NCI-H460 (cell line): ENCODE results near the gene AHRR. TPM values are rescaled to one million over a fixed set of nuclear protein-coding genes. Genes with fewer than 3 reads are reported as not detected.

ENCODE experiments used
- DNase-seq: peaks from one replicate; pipeline ENCODE4 v3.0.0-alpha.2; 2016; ENCODE audit warnings: low read depth; ENCODE audit errors: extremely low read depth
- total RNA-seq: library from RNA; depleted of rRNA; stranded (reverse); fragments of >200 nt; shearing (Covaris generic); gene quantifications from 2 replicates; pipeline ENCODE4 v1.2.3, GENCODE V29; 2014

AHRR gene
- total RNA-seq, 1 experiment from 2014 or later: 3.7 TPM

- DNase-seq: no peak
These were observed 102.2 kb downstream of the AHRR start for GRCh38 chr5:423626-424261.

GRCh38 chr5:424301-425110 is 103.0 kb downstream of the AHRR start:
- DNase-seq: no peak

GRCh38 chr5:425714-426113 is 104.2 kb downstream of the AHRR start:
- peak; percentile 40 for DNase-seq

- no peak for DNase-seq
These were observed 105.0 kb downstream of the AHRR start for GRCh38 chr5:426392-426976.

- no peak for DNase-seq
These were observed 106.0 kb downstream of the AHRR start for GRCh38 chr5:427415-428087.

- no peak for DNase-seq
These were observed 106.7 kb downstream of the AHRR start for GRCh38 chr5:428219-428618.

GRCh38 chr5:428754-429452 is 107.4 kb downstream of the AHRR start:
- no peak for DNase-seq

- no peak for DNase-seq
These were observed 108.1 kb downstream of the AHRR start for GRCh38 chr5:429453-430188.

GRCh38 chr5:430214-430925 is 108.9 kb downstream of the AHRR start:
- no peak for DNase-seq

- DNase-seq: peak; percentile 27
These were observed 109.6 kb downstream of the AHRR start for GRCh38 chr5:431001-431710.

GRCh38 chr5:431711-432050 is 110.2 kb downstream of the AHRR start:
- no peak for DNase-seq

- no peak for DNase-seq
These were observed 110.8 kb downstream of the AHRR start for GRCh38 chr5:432201-432927.

- no peak for DNase-seq
These were observed 111.6 kb downstream of the AHRR start for GRCh38 chr5:432928-433791.

- no peak for DNase-seq
These were observed 112.3 kb downstream of the AHRR start for GRCh38 chr5:433836-434235.

GRCh38 chr5:434443-435146 is 113.1 kb downstream of the AHRR start:
- DNase-seq: no peak

GRCh38 chr5:435156-435790 is 113.8 kb downstream of the AHRR start:
- no peak for DNase-seq
